ENCODE results near the gene LSM3. TPM values are rescaled to one million over a fixed set of nuclear protein-coding genes. Genes with fewer than 3 reads are reported as not detected.

The LSM3 gene
- total RNA-seq, 1 experiment from 2014 or later: 11.9 TPM

- Histone ChIP-seq H3K27me3 (ENCODE audit: control insufficient read depth, insufficient read depth, low read length) (no peaks in the 10 kb centered on the region), H3K4me1 (ENCODE audit: control insufficient read depth, insufficient read depth, low read length) (no peaks in the 10 kb centered on the region), H3K9me3 (ENCODE audit: control insufficient read depth, insufficient read depth, low read depth, low read length) (peaks cover 11% of the 10 kb centered on the region; the same call in 1 of the 2 replicates), H3K4me3 (ENCODE audit: low read depth in 2 of 2, low read length in 2 of 2) (no peak overlapping the region; a peak in 1 of 4 replicates), H3K27ac (ENCODE audit: low read length) (no peak overlapping the region), H3K36me3 (ENCODE audit: control insufficient read depth, insufficient read depth, low read length) (no peaks in the 10 kb centered on the region)
- TF ChIP-seq CTCF (IDR thresholded peaks at IDR 0.05) (peak; percentile 45), REST (IDR thresholded peaks at IDR 0.05; ENCODE audit: insufficient read depth in 1 of 2, low read depth in 2 of 2, low read length in 1 of 2) (no peak)
- ChIA-PET CTCF (interaction anchor here (0.7 kb wide), 1 partner anchor 15 kb away, joined by 3 read pairs; no protein-coding TSS in a partner anchor), POLR2A (interaction anchor here (0.6 kb wide), 1 partner anchor 337 kb away, joined by 3 read pairs; no protein-coding TSS in a partner anchor)
- DNase-seq (ENCODE audit: low read depth, low spot score) (no peak), ATAC-seq (no peak)
- BruUV-seq (replicated peaks): no TSS peak
- intact Hi-C loops (cut with micrococcal nuclease; ENCODE audit: unreplicated experiment) (no loop called here), in situ Hi-C loops (cut with HindIII; ENCODE audit: low pct_unique_long_range_greater_than_20kb, low sequenced_read_pairs) (no loop called here)
Observed at GRCh38 chr3:14216257-14217048, 37.8 kb downstream of the LSM3 start.

GRCh38 chr3:14218355-14218754 is 39.7 kb downstream of the LSM3 start:
- TF ChIP-seq SIN3A (IDR thresholded peaks at IDR 0.05; ENCODE audit: borderline replicate concordance, insufficient read depth, low read depth, low read length): no peak
- TF ChIP-seq TCF7L2 (IDR thresholded peaks at IDR 0.05; ENCODE audit: low read depth, low read length): no peak
- no peak for TF ChIP-seq REST (IDR thresholded peaks at IDR 0.05; ENCODE audit: insufficient read depth in 1 of 2, low read depth in 2 of 2, low read length in 1 of 2)
- no peak for TF ChIP-seq POLR2AphosphoS5 (IDR thresholded peaks at IDR 0.05; ENCODE audit: low read depth, low read length)
- no peaks in the 10 kb centered on the region for H3K4me1 ChIP-seq (ENCODE audit: control insufficient read depth, insufficient read depth, low read length)
- in situ Hi-C loops (cut with HindIII; ENCODE audit: low pct_unique_long_range_greater_than_20kb, low sequenced_read_pairs): no loop called here
- H3K27ac ChIP-seq (ENCODE audit: low read length): no peak overlapping the region
- H3K4me3 ChIP-seq (ENCODE audit: low read depth in 2 of 2, low read length in 2 of 2): no peak overlapping the region
- BruUV-seq (replicated peaks): no TSS peak
- H3K36me3 ChIP-seq (ENCODE audit: control insufficient read depth, insufficient read depth, low read length): no peaks in the 10 kb centered on the region
- no peaks in the 10 kb centered on the region for H3K27me3 ChIP-seq (ENCODE audit: control insufficient read depth, insufficient read depth, low read length)
- CTCF ChIA-PET: interaction anchor here (0.6 kb wide), 1 partner anchor 39 kb away, joined by 3 read pairs; no protein-coding TSS in a partner anchor
- POLR2A ChIA-PET: interaction anchor here (0.6 kb wide), 1 partner anchor 32 kb away, joined by 5 read pairs; no protein-coding TSS in a partner anchor
- DNase-seq (ENCODE audit: low read depth, low spot score) (no peak), ATAC-seq (no peak)
- intact Hi-C loops (cut with micrococcal nuclease; ENCODE audit: unreplicated experiment): no loop called here
- peaks cover 17% of the 10 kb centered on the region; the same call in 1 of the 2 replicates for H3K9me3 ChIP-seq (ENCODE audit: control insufficient read depth, insufficient read depth, low read depth, low read length)
